Osteocyte (in vitro differentiated cells): ENCODE data around the gene IMMP2L. TPM values are rescaled to one million over a fixed set of nuclear protein-coding genes. Genes with fewer than 3 reads are reported as not detected.

Source experiments
- DNase-seq: peaks from one replicate; pipeline ENCODE4 v3.0.0; 2021; ENCODE audit warnings: mixed read lengths; ENCODE audit not compliant: unreplicated experiment; ENCODE audit errors: extremely low spot score
- H3K27ac Mint-ChIP-seq: one replicate; pipeline ENCODE4 v1.8.0; 2021; ENCODE audit warnings: mild to moderate bottlenecking, mixed read lengths; ENCODE audit not compliant: unreplicated experiment
- H3K27me3 Mint-ChIP-seq: one replicate; pipeline ENCODE4 v1.8.0; 2021; ENCODE audit warnings: mixed read lengths; ENCODE audit not compliant: unreplicated experiment
- H3K36me3 Mint-ChIP-seq: one replicate; pipeline ENCODE4 v1.8.0; 2021; ENCODE audit warnings: mixed read lengths; ENCODE audit not compliant: unreplicated experiment
- H3K4me1 Mint-ChIP-seq: one replicate; pipeline ENCODE4 v1.8.0; 2021; ENCODE audit warnings: mixed read lengths; ENCODE audit not compliant: unreplicated experiment
- H3K4me3 Mint-ChIP-seq: one replicate; pipeline ENCODE4 v1.8.0; 2021; ENCODE audit warnings: mild to moderate bottlenecking, moderate library complexity, mixed read lengths; ENCODE audit not compliant: unreplicated experiment
- H3K9me3 Mint-ChIP-seq: one replicate; pipeline ENCODE4 v1.8.0; 2021; ENCODE audit warnings: mixed read lengths; ENCODE audit not compliant: unreplicated experiment
- CTCF ChIP-seq: fragments of 200-600 bp; sonication (generic); IDR thresholded peaks from 2 replicates; pipeline ENCODE4 v1.5.0; 2021; ENCODE audit warnings: antibody characterized with exemption, mild to moderate bottlenecking, moderate library complexity
- total RNA-seq: library from RNA; stranded (reverse); gene quantifications from 2 replicates; pipeline ENCODE4 v1.2.1, GENCODE V29; 2021

The IMMP2L gene
- total RNA-seq, 1 donor from 2014 or later = 15.6 TPM

- peaks cover 3% of the 10 kb centered on the region for H3K9me3 Mint-ChIP-seq
- H3K27me3 Mint-ChIP-seq = no peaks in the 10 kb centered on the region
- no peak for TF ChIP-seq CTCF
- H3K4me1 Mint-ChIP-seq = peaks cover 12% of the 10 kb centered on the region
- no peak overlapping the region for H3K27ac Mint-ChIP-seq
- no peaks in the 10 kb centered on the region for H3K36me3 Mint-ChIP-seq
- no peak for DNase-seq
- no peak overlapping the region for H3K4me3 Mint-ChIP-seq
Observed at GRCh38 chr7:111018447-111018846, 543.8 kb downstream of the IMMP2L start.

GRCh38 chr7:111014079-111014478 lies 548.2 kb downstream of the IMMP2L start:
- no peaks in the 10 kb centered on the region for H3K9me3 Mint-ChIP-seq
- no peak overlapping the region for H3K27ac Mint-ChIP-seq
- H3K27me3 Mint-ChIP-seq = no peaks in the 10 kb centered on the region
- no peak overlapping the region for H3K4me3 Mint-ChIP-seq
- TF ChIP-seq CTCF = no peak
- no peaks in the 10 kb centered on the region for H3K36me3 Mint-ChIP-seq
- DNase-seq = no peak
- H3K4me1 Mint-ChIP-seq = peaks cover 7% of the 10 kb centered on the region

- peaks cover 4% of the 10 kb centered on the region for H3K4me1 Mint-ChIP-seq
- no peak for TF ChIP-seq CTCF
- no peak overlapping the region for H3K27ac Mint-ChIP-seq
- no peaks in the 10 kb centered on the region for H3K36me3 Mint-ChIP-seq
- H3K4me3 Mint-ChIP-seq = no peak overlapping the region
- no peak for DNase-seq
- no peaks in the 10 kb centered on the region for H3K27me3 Mint-ChIP-seq
- H3K9me3 Mint-ChIP-seq = no peaks in the 10 kb centered on the region
Observed at GRCh38 chr7:111012799-111013675, 549.3 kb downstream of the IMMP2L start.

GRCh38 chr7:111012149-111012548 lies 550.1 kb downstream of the IMMP2L start:
- Mint-ChIP-seq H3K4me3 (no peak overlapping the region), H3K27ac (no peak overlapping the region), H3K27me3 (no peaks in the 10 kb centered on the region), H3K4me1 (peaks cover 4% of the 10 kb centered on the region), H3K36me3 (no peaks in the 10 kb centered on the region), H3K9me3 (no peaks in the 10 kb centered on the region)
- TF ChIP-seq CTCF = no peak
- DNase-seq = no peak

- no peak overlapping the region for H3K27ac Mint-ChIP-seq
- H3K4me3 Mint-ChIP-seq = no peak overlapping the region
- H3K36me3 Mint-ChIP-seq = no peaks in the 10 kb centered on the region
- DNase-seq = no peak
- H3K27me3 Mint-ChIP-seq = no peaks in the 10 kb centered on the region
- no peak for TF ChIP-seq CTCF
- H3K4me1 Mint-ChIP-seq = peaks cover 4% of the 10 kb centered on the region
- no peaks in the 10 kb centered on the region for H3K9me3 Mint-ChIP-seq
Observed at GRCh38 chr7:111011520-111011919, 550.8 kb downstream of the IMMP2L start.
